Erythroblast (primary cell): Measurements from ENCODE around the gene DAPK2.

ENCODE experiments used
- GATA1 ChIP-seq: IDR thresholded peaks from 2 replicates; pipeline ENCODE4 v1.6.1; 2011; ENCODE audit warnings: low read depth, mild to moderate bottlenecking, control low read depth, low read length, moderate library complexity
- POLR2A ChIP-seq: IDR thresholded peaks from 2 replicates; pipeline ENCODE4 v1.6.1; 2011; ENCODE audit warnings: mild to moderate bottlenecking, low read length

- TF ChIP-seq POLR2A (no peak), GATA1 (no peak)
Observed at GRCh38 chr15:63891768-63892133, 154.5 kb downstream of the DAPK2 start.
